GM19463 (cell line): ENCODE results near the gene SPINT1.

ENCODE experiments used
- ATAC-seq: cut with Tn5 transposase; IDR thresholded peaks from one replicate; pipeline ENCODE4 v1.9.1; 2021; ENCODE audit warnings: mild to moderate bottlenecking, moderate library complexity; ENCODE audit not compliant: unreplicated experiment

Gene SPINT1

DNA sequence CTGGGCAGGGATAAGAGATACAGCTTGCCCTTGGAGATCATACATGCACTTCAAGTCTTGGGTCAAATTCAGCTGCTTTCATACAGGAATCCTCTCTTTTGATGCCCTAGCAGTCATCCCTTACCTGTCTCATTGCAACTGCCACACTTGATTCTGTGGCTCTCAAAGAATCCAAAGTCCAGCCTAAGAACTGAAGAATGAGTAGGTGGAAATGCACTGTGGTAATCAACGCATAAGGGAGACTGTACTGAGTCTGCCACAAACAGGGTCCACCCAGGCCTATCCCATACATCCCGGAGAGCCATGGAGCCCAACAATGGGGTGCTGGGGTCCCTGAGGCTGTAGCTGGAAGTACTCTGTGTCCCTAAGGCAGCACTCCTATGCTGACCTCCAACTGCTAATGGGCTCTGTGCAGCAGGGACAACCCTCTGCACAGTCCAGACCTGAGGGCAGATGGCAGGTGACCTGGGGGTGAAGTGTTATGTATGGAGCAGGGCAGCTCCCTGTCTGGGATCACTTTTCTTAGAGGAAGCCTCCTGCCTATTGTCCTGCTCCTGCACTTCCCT lies 48.7 kb downstream of the SPINT1 start:
- no peak for ATAC-seq

DNA sequence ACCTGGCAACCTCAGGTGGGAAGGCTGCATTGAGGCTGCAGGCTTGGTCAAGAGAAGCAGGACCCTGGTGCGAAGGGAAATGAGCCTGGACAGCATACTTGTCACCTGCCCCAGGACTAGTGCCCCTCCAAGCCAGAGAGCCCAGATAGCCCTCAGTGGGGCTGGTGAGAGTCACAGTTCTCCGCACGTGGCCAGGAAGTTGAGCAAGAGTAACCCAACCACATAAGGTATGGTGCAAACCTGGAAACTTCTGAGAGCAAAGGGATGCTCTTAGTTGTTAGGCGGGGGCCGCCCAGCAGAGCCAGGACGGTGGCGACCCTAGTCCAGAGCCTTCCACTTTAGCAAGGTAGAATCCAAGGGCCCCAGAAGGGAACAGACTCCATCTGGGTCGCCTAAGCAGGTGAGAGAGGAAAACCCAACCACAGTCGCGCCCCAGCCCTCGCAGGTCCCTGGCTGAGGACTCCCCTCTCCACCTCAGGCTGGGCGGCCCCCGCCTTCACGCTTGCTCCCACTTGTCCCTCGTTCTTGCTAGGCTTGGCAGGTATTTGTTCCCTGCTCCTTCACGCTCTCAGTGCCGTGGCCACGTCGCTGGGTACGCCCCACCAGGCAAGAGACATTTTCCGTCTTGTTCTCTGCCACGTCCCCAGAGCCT lies 49.3 kb downstream of the SPINT1 start:
- ATAC-seq: no peak

DNA sequence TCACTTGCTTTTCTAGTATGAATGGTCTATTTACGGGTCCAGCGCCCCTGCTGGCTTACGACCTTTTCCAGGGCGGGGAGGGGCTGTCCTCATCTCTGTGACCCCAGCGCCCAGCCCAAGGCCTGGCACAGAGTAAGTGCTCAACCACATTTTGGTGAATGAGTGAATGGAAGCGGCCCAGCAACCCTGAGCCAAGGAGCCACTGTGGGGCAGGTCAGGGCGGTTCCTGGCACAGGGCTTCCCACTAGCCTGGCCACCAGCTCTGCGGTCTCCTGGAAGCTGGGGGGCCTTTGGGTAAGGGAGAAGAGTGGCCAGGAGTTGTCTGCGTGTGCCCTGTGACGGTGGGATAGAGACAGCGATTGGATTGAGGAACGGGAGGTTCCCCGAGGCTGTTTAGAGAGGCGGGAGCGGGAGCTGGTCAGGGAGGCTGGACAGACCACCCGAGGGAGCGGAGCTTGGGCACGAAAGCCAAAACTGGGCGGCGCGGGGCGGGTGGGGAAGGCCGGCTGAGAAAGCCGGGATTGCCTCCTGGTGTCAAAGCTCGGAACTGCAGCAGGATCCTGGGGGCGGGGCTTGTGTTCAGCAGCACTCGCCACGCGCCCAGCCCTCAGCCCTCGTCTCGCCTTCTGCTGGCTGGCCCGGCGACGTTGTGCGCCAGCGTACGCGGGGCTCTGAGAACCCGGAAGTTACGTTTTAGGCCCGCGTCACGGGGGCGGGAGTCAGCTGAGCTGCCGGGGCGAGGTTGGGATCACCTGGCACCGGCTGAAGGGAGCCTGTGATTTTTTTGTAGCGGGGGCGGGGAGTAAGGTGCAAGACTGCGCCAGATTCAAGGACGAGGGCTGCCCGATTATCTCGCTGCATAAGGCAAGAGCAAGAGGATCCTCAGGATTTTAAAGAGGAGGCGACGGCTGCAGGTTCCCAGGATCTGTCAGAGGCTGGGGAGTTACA lies 50.2 kb downstream of the SPINT1 start, which contains the start of gene VPS18:
Gene VPS18, plus strand, starts transcription at position 718 of the 948 bp plus-strand sequence. CDS start 319 bp downstream, outside the sequence.
- ATAC-seq: peak; percentile 89

DNA sequence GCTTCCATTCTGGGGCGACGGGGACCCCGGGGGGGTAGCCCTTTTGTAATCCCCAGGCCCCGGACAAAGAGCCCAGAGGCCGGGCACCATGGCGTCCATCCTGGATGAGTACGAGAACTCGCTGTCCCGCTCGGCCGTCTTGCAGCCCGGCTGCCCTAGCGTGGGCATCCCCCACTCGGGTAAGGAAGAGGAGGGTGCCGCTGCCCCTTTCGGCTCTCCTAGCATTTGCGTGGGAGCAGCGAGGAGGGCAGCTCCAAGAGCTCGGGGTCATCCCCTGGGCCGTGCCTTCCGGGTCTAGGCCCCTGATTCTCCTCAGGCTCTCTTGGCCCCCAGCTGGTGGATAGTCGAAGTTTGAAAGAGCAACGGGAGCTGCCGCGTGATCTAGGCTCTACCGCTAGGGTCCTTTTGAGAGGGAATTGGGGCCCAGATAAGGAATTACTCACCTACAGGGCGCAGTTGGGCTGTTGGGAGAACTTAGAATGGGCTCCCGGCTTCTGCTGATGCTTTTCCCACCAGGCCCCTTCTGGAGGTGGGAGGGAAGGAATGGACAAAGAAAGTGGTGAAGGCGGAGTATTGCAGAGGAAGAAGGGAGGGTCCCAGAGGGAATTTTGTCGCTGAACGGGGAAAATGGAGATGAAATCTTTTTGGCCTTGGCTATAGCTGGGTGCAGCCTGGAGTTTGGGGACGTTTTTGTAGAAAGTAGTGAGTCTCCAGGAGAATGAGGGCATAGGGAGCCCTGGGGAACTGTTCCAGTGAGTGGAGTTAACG lies 51.0 kb downstream of the SPINT1 start:
- ATAC-seq: no peak

DNA sequence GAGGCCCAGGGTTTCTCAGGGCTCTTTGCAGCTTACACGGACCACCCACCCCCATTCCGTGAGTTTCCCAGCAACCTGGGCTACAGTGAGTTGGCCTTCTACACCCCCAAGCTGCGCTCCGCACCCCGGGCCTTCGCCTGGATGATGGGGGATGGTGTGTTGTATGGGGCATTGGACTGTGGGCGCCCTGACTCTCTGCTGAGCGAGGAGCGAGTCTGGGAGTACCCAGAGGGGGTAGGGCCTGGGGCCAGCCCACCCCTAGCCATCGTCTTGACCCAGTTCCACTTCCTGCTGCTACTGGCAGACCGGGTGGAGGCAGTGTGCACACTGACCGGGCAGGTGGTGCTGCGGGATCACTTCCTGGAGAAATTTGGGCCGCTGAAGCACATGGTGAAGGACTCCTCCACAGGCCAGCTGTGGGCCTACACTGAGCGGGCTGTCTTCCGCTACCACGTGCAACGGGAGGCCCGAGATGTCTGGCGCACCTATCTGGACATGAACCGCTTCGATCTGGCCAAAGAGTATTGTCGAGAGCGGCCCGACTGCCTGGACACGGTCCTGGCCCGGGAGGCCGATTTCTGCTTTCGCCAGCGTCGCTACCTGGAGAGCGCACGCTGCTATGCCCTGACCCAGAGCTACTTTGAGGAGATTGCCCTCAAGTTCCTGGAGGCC lies 55.8 kb downstream of the SPINT1 start:
- ATAC-seq: no peak

DNA sequence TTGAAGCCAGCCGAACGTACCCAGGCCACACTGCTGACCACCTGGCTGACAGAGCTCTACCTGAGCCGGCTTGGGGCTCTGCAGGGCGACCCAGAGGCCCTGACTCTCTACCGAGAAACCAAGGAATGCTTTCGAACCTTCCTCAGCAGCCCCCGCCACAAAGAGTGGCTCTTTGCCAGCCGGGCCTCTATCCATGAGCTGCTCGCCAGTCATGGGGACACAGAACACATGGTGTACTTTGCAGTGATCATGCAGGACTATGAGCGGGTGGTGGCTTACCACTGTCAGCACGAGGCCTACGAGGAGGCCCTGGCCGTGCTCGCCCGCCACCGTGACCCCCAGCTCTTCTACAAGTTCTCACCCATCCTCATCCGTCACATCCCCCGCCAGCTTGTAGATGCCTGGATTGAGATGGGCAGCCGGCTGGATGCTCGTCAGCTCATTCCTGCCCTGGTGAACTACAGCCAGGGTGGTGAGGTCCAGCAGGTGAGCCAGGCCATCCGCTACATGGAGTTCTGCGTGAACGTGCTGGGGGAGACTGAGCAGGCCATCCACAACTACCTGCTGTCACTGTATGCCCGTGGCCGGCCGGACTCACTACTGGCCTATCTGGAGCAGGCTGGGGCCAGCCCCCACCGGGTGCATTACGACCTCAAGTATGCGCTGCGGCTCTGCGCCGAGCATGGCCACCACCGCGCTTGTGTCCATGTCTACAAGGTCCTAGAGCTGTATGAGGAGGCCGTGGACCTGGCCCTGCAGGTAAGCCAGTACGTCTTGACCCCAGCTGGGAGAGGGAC lies 56.6 kb downstream of the SPINT1 start:
- ATAC-seq: no peak

DNA sequence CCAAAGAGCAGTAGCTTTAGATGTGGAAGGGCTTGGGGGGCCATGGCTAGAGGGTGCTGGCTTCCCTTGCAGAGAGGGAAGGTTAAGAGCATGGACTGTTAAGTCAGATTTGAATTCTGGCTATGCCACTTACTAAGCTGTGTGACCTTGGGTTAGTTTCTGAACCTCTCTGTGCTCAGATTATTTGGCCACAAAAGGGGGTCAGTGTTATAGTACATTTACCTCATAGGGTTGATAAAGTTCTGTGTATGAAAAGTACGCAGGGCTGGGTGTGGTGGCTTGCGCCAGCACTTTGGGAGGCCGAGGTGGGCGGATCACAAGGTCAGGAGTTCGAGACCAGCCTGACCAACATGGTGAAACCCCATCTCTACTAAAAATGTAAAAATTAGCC lies 57.2 kb downstream of the SPINT1 start:
- ATAC-seq: no peak

DNA sequence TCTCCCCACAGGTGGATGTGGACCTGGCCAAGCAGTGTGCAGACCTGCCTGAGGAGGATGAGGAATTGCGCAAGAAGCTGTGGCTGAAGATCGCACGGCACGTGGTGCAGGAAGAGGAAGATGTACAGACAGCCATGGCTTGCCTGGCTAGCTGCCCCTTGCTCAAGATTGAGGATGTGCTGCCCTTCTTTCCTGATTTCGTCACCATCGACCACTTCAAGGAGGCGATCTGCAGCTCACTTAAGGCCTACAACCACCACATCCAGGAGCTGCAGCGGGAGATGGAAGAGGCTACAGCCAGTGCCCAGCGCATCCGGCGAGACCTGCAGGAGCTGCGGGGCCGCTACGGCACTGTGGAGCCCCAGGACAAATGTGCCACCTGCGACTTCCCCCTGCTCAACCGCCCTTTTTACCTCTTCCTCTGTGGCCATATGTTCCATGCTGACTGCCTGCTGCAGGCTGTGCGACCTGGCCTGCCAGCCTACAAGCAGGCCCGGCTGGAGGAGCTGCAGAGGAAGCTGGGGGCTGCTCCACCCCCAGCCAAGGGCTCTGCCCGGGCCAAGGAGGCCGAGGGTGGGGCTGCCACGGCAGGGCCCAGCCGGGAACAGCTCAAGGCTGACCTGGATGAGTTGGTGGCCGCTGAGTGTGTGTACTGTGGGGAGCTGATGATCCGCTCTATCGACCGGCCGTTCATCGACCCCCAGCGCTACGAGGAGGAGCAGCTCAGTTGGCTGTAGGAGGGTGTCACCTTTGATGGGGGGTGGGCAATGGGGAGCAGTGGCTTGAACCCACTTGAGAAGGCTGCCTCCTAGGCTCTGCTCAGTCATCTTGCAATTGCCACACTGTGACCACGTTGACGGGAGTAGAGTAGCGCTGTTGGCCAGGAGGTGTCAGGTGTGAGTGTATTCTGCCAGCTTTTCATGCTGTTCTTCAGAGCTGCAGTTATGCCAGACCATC lies 59.0 kb downstream of the SPINT1 start:
- no peak for ATAC-seq

DNA sequence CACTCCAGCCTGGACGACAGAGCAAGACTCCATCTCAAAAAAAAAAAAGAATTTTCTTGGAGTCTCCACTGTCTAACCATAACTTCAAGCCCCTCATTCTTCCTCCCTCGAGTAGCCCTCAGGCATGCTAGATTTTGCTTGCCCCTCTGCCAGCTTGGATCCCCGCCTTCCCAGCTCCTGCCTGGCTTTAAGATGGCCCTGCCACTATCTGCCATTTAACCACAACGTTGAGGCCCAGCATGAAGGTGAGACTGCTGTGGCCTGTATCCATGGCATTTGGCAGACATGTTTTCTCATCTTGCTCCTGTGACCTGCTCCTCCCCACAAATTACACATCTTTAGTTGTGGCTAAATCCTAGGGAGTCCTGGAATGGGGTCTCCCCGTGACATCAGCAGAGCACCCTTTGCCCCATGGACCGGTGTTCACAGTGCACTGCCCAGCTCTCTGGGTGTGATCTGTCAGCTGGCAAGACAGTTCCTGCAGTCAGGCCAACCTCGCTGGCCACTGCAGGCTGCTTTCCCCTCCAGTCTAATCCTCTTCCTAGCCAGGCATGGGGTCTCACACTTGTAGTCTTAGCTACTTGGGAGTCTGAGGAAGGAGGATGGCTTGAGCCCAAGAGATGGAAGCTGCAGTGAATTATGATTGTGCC lies 60.8 kb downstream of the SPINT1 start:
- no peak for ATAC-seq

DNA sequence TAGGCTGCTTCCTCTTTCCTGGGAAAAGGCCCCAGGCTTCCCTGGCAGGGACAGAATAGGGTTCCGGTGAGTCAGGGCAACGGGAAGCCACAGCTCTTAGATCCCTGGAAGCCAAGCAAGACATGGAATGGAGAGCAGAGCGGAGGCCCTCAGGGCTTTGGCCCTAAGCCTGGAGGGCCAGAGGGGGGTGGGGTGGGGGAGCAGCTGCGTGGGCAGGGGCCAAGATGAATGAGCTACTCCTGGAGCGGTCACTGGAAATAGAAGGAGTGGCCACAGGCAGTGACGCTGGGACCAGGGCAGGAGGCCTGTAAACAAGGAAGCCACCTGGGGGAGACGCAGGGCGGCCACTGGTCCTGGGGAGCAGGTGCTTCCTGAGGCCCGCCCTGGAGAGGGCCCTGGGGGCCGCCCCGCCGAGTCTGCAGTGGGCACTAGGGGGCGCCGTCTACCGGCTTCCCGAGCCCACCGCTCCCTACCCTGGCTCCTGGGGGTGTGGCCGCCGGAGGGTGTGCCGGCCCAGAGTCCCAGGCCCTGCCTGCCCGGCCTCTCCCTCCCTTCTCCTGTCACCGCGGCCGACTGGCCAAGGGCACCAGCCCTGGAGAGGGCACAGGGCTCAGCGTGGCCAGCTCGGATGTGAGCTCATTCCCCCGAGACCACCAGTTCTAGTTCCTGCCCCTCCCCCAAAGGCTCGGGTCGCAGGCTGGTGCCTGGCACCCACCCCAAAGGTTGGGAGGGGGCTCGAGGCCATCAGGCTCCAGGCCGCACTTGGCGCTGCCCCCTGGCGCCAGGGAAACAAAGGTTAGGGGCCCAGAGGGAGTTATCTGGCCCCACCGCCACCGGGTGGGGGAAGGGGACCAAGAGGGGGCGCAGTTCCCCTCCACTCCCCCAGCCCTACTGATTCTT lies 62.5 kb downstream of the SPINT1 start:
- peak; percentile 66 for ATAC-seq

DNA sequence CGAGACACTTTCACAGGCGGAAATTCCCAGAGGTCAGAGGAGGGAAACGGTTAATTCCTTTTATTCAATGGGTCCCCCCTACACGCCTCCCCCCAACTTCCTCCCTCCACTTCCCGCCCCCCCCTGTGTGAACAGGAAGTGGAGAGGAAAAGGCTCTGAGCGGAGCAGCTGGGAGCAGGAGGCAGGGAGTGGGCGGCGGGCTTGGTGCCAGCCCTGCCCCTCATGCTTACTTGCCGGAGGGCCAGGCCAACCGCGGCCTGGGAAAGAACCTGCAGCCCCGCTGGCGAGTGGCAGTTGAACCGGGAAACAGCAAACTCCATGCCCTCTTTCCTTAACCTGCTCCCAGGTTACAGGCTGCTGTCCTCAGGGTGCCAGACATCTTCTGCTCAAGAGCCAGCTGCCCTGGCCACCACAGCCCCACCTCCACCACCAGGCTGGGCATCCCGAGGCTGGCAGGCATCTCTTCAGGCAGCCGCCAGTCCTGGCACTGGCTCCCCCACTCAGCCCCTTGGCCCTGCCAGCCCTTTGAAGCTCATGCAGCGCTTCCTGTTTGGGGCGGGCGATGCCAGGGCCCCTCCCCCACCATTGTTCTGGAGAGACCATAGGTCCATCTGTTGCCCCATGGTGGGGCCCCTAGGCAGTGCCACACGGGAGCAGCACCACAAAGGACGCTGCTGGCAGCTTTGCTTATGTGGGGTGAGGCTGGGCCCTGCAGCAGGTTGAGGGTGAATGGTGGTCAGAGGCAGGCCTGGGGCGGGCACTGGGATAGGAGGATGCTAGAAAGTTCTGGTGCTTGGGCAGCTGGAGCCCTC lies 63.3 kb downstream of the SPINT1 start:
- ATAC-seq: peak; percentile 12
